Measurements from ENCODE around the gene RAD51AP1.

The RAD51AP1 gene

GRCh38 chr12:4552191-4552590 lies 13.5 kb downstream of the RAD51AP1 start:
- no peak for DNase-seq (ENCODE audit: low spot score)

GRCh38 chr12:4553943-4554342 lies 15.3 kb downstream of the RAD51AP1 start:
- DNase-seq (ENCODE audit: low spot score) = no peak

GRCh38 chr12:4555804-4556203 lies 17.1 kb downstream of the RAD51AP1 start:
- DNase-seq (ENCODE audit: low spot score) = no peak

GRCh38 chr12:4556735-4557530 lies 18.2 kb downstream of the RAD51AP1 start:
- DNase-seq (ENCODE audit: low spot score) = no peak

- no peak for DNase-seq (ENCODE audit: low spot score)
These were observed 18.9 kb downstream of the RAD51AP1 start for GRCh38 chr12:4557586-4557985.

- no peak for DNase-seq (ENCODE audit: low spot score)
These were observed 19.5 kb downstream of the RAD51AP1 start for GRCh38 chr12:4558171-4558570.

GRCh38 chr12:4562034-4562657 lies 23.5 kb downstream of the RAD51AP1 start, which contains the start of gene DYRK4:
TSS of gene DYRK4 (plus strand) at chr12:4562208. CDS start at chr12:4562246, 38 bp downstream.
- DNase-seq (ENCODE audit: low spot score) = peak; percentile 91

GRCh38 chr12:4563336-4563735 lies 24.6 kb downstream of the RAD51AP1 start:
- DNase-seq (ENCODE audit: low spot score) = peak; percentile 93

GRCh38 chr12:4564818-4565217 lies 26.1 kb downstream of the RAD51AP1 start:
- no peak for DNase-seq (ENCODE audit: low spot score)

- no peak for DNase-seq (ENCODE audit: low spot score)
These were observed 27.8 kb downstream of the RAD51AP1 start for GRCh38 chr12:4566474-4566873.

GRCh38 chr12:4567073-4567881 lies 28.6 kb downstream of the RAD51AP1 start:
- DNase-seq (ENCODE audit: low spot score) = no peak

GRCh38 chr12:4569261-4569660 lies 30.6 kb downstream of the RAD51AP1 start:
- DNase-seq (ENCODE audit: low spot score) = no peak

- DNase-seq (ENCODE audit: low spot score) = no peak
These were observed 34.0 kb downstream of the RAD51AP1 start for GRCh38 chr12:4572680-4573079.

- peak; percentile 29 for DNase-seq (ENCODE audit: low spot score)
These were observed 40.8 kb downstream of the RAD51AP1 start for GRCh38 chr12:4579305-4580102.

- no peak for DNase-seq (ENCODE audit: low spot score)
These were observed 41.6 kb downstream of the RAD51AP1 start for GRCh38 chr12:4580281-4580688.

GRCh38 chr12:4584281-4584680 lies 45.6 kb downstream of the RAD51AP1 start:
- DNase-seq (ENCODE audit: low spot score) = no peak

GRCh38 chr12:4584896-4585295 lies 46.2 kb downstream of the RAD51AP1 start:
- no peak for DNase-seq (ENCODE audit: low spot score)

GRCh38 chr12:4586500-4586899 lies 47.8 kb downstream of the RAD51AP1 start:
- no peak for DNase-seq (ENCODE audit: low spot score)

- no peak for DNase-seq (ENCODE audit: low spot score)
These were observed 48.4 kb downstream of the RAD51AP1 start for GRCh38 chr12:4587108-4587507.

- DNase-seq (ENCODE audit: low spot score) = no peak
These were observed 50.2 kb downstream of the RAD51AP1 start for GRCh38 chr12:4588916-4589315.

- no peak for DNase-seq (ENCODE audit: low spot score)
These were observed 51.3 kb downstream of the RAD51AP1 start for GRCh38 chr12:4589941-4590340.

- DNase-seq (ENCODE audit: low spot score) = no peak
These were observed 52.5 kb downstream of the RAD51AP1 start for GRCh38 chr12:4591180-4591687.

Data from SW480 (cell line).